NCI-H226 (cell line): ENCODE data around the gene SH3RF3.

Experiments
- DNase-seq: peaks from one replicate; pipeline ENCODE4 v3.0.0-alpha.2; 2015

The SH3RF3 gene

GRCh38 chr2:109382226-109382895, 253.4 kb downstream of the SH3RF3 start:
- no peak for DNase-seq

- DNase-seq, result no peak
Measured at GRCh38 chr2:109382951-109383350, 253.9 kb downstream of the SH3RF3 start.

GRCh38 chr2:109383505-109384307, 254.7 kb downstream of the SH3RF3 start:
- no peak for DNase-seq

GRCh38 chr2:109384308-109385271, 255.6 kb downstream of the SH3RF3 start:
- DNase-seq, result no peak

- no peak for DNase-seq
Measured at GRCh38 chr2:109385506-109385905, 256.5 kb downstream of the SH3RF3 start.

GRCh38 chr2:109386004-109386695, 257.1 kb downstream of the SH3RF3 start:
- no peak for DNase-seq

- DNase-seq, result no peak
Measured at GRCh38 chr2:109387221-109387735, 258.3 kb downstream of the SH3RF3 start.

- no peak for DNase-seq
Measured at GRCh38 chr2:109387778-109388469, 258.9 kb downstream of the SH3RF3 start.

GRCh38 chr2:109391243-109391642, 262.2 kb downstream of the SH3RF3 start:
- DNase-seq, result no peak

GRCh38 chr2:109392140-109392539, 263.1 kb downstream of the SH3RF3 start:
- no peak for DNase-seq

- no peak for DNase-seq
Measured at GRCh38 chr2:109392816-109393661, 264.0 kb downstream of the SH3RF3 start.

GRCh38 chr2:109393662-109393972, 264.6 kb downstream of the SH3RF3 start:
- DNase-seq, result no peak

- no peak for DNase-seq
Measured at GRCh38 chr2:109395494-109396201, 266.6 kb downstream of the SH3RF3 start.

GRCh38 chr2:109396202-109397180, 267.5 kb downstream of the SH3RF3 start:
- DNase-seq, result no peak

- no peak for DNase-seq
Measured at GRCh38 chr2:109397893-109398292, 268.9 kb downstream of the SH3RF3 start.

GRCh38 chr2:109398366-109399015, 269.5 kb downstream of the SH3RF3 start:
- DNase-seq, result no peak

GRCh38 chr2:109399066-109399465, 270.1 kb downstream of the SH3RF3 start:
- DNase-seq, result no peak

GRCh38 chr2:109400102-109400501, 271.1 kb downstream of the SH3RF3 start:
- DNase-seq, result no peak
